WTC11 (cell line): ENCODE measurements around the gene OAT.

Experiments used
- NR2C2 ChIP-seq: sonication (generic); formaldehyde crosslinking; IDR thresholded peaks from 2 replicates; pipeline ENCODE4 v1.8.0; 2022; ENCODE audit warnings: mild to moderate bottlenecking, missing genetic modification reagents
- SP1 ChIP-seq: sonication (generic); formaldehyde crosslinking; conservative IDR thresholded peaks from 2 replicates; pipeline ENCODE4 v1.8.1; 2022; ENCODE audit warnings: missing genetic modification reagents
- TF ChIP-seq, protein P1 (sequence below): fragments of 200-600 bp; IDR thresholded peaks from 2 replicates; pipeline ENCODE4 v1.8.0; 2022; ENCODE audit warnings: antibody characterized with exemption
- TF ChIP-seq, protein P2 (sequence below): fragments of 250-450 bp; sonication (Bioruptor Pico); IDR thresholded peaks from 2 replicates; pipeline ENCODE4 v1.9.0; 2021; ENCODE audit warnings: mild to moderate bottlenecking
- TF ChIP-seq, protein P3 (sequence below): sonication (generic); formaldehyde crosslinking; IDR thresholded peaks from 2 replicates; pipeline ENCODE4 v1.8.0; 2022; ENCODE audit warnings: mild to moderate bottlenecking, missing genetic modification reagents
- TF ChIP-seq, protein P4 (sequence below): sonication (generic); formaldehyde crosslinking; IDR thresholded peaks from 2 replicates; pipeline ENCODE4 v1.8.1; 2022; ENCODE audit warnings: low read depth, missing genetic modification reagents, borderline replicate concordance

DNA sequence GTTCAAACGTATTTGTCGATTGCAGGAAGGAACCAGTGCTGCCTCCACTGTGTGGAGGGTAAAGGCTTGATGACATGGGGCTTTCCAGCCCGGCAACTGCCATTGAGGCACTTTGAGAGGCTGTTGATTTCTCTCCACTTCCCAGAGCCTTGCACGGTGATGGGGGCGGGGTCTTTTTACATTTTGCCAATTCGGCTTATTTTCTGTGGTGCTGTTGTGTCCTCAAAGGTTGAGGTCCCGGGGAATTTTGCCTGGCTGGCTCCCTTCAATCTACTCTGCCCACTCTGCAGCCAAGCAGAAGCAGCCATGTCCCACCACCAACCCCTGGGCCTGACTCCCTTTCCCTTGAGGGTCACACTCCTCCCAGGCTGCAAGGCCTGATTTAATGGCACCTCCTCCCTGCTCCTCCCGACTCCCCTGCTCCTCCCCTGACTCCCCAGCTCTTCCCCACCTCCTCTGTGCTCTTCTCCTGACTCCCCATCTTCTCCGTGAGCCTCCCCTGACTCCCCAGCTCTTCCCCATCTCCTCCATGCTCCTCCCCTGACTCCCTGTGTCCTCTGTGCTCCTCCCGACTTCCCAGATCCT lies 39.0 kb downstream of the OAT start:
- TF ChIP-seq SP1 = no peak
- TF ChIP-seq, protein P1, sequence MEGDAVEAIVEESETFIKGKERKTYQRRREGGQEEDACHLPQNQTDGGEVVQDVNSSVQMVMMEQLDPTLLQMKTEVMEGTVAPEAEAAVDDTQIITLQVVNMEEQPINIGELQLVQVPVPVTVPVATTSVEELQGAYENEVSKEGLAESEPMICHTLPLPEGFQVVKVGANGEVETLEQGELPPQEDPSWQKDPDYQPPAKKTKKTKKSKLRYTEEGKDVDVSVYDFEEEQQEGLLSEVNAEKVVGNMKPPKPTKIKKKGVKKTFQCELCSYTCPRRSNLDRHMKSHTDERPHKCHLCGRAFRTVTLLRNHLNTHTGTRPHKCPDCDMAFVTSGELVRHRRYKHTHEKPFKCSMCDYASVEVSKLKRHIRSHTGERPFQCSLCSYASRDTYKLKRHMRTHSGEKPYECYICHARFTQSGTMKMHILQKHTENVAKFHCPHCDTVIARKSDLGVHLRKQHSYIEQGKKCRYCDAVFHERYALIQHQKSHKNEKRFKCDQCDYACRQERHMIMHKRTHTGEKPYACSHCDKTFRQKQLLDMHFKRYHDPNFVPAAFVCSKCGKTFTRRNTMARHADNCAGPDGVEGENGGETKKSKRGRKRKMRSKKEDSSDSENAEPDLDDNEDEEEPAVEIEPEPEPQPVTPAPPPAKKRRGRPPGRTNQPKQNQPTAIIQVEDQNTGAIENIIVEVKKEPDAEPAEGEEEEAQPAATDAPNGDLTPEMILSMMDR = no peak
- TF ChIP-seq, protein P2, sequence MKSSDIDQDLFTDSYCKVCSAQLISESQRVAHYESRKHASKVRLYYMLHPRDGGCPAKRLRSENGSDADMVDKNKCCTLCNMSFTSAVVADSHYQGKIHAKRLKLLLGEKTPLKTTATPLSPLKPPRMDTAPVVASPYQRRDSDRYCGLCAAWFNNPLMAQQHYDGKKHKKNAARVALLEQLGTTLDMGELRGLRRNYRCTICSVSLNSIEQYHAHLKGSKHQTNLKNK (CRISPR knock-in tag) = no peak
- TF ChIP-seq NR2C2 (CRISPR knock-in tag) = no peak
- TF ChIP-seq, protein P3, sequence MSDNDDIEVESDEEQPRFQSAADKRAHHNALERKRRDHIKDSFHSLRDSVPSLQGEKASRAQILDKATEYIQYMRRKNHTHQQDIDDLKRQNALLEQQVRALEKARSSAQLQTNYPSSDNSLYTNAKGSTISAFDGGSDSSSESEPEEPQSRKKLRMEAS (CRISPR knock-in tag) = no peak
- TF ChIP-seq, protein P4, sequence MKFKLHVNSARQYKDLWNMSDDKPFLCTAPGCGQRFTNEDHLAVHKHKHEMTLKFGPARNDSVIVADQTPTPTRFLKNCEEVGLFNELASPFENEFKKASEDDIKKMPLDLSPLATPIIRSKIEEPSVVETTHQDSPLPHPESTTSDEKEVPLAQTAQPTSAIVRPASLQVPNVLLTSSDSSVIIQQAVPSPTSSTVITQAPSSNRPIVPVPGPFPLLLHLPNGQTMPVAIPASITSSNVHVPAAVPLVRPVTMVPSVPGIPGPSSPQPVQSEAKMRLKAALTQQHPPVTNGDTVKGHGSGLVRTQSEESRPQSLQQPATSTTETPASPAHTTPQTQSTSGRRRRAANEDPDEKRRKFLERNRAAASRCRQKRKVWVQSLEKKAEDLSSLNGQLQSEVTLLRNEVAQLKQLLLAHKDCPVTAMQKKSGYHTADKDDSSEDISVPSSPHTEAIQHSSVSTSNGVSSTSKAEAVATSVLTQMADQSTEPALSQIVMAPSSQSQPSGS (CRISPR knock-in tag) = no peak
